ENCODE data around the gene PRKCH. TPM values are rescaled to one million over a fixed set of nuclear protein-coding genes. Genes with fewer than 3 reads are reported as not detected.

PRKCH gene
- total RNA-seq, 1 donor from 2014 or later: 0.30 TPM

- Mint-ChIP-seq H3K4me1 (peaks cover 5% of the 10 kb centered on the region), H3K27me3 (ENCODE audit: low read depth) (peaks cover 19% of the 10 kb centered on the region), H3K4me3 (no peak overlapping the region), H3K27ac (ENCODE audit: unreplicated experiment) (no peak overlapping the region), H3K9me3 (no peaks in the 10 kb centered on the region), H3K36me3 (ENCODE audit: low read depth) (no peaks in the 10 kb centered on the region)
- no peak for TF ChIP-seq CTCF (conservative IDR thresholded peaks at IDR 0.05)
- no peak for DNase-seq (ENCODE audit: low read depth, low spot score)
Observed at GRCh38 chr14:61396694-61397093, 75.3 kb downstream of the PRKCH start.

GRCh38 chr14:61397615-61398014, 76.2 kb downstream of the PRKCH start:
- no peak for TF ChIP-seq CTCF (conservative IDR thresholded peaks at IDR 0.05)
- no peak for DNase-seq (ENCODE audit: low read depth, low spot score)
- Mint-ChIP-seq H3K4me1 (peaks cover 5% of the 10 kb centered on the region), H3K4me3 (no peak overlapping the region), H3K9me3 (no peaks in the 10 kb centered on the region), H3K27ac (ENCODE audit: unreplicated experiment) (no peak overlapping the region), H3K27me3 (ENCODE audit: low read depth) (peaks cover 19% of the 10 kb centered on the region), H3K36me3 (ENCODE audit: low read depth) (no peaks in the 10 kb centered on the region)

DNA sequence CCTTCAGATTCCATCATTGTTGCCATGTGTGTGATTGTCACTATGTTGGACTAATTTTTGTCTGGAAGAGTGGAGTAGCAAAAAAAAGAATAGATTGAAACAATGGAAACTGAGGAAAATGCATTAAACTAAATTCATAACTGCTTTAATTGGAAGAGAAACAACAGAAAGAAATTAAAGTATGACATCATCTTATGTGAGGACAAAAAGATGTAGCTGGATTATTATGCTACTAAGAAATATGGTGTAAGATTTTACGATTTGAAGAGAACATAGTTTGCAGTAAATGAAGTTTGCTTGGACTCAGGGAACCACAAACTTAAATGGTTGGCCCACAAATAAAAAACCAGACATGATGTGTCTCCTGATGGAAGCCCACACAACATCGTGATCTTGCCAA, 76.8 kb downstream of the PRKCH start:
- no peaks in the 10 kb centered on the region for H3K4me1 Mint-ChIP-seq
- TF ChIP-seq CTCF (conservative IDR thresholded peaks at IDR 0.05): no peak
- no peak overlapping the region for H3K4me3 Mint-ChIP-seq
- no peaks in the 10 kb centered on the region for H3K36me3 Mint-ChIP-seq (ENCODE audit: low read depth)
- no peak for DNase-seq (ENCODE audit: low read depth, low spot score)
- peaks cover 19% of the 10 kb centered on the region for H3K27me3 Mint-ChIP-seq (ENCODE audit: low read depth)
- H3K9me3 Mint-ChIP-seq: no peaks in the 10 kb centered on the region
- H3K27ac Mint-ChIP-seq (ENCODE audit: unreplicated experiment): no peak overlapping the region

DNA sequence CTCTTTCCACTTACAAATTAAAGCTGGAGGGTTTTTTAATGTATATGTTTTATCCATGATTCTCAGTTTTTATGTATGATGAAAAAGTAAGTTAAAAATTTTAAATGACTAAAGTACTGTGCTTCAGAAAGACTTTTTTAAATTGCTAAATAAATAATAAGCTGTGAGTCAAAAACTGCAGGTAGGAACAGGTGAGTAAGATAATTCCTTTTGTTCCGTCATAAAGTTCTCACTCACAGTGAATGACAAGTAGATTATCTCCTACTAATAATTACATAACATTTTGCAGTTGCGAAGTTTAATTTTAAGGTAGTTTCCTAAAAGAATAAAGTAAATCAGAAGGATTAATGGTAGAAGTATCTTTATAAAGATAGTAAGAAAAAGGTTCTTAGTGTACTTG, 78.0 kb downstream of the PRKCH start:
- no peaks in the 10 kb centered on the region for H3K36me3 Mint-ChIP-seq (ENCODE audit: low read depth)
- no peak for TF ChIP-seq CTCF (conservative IDR thresholded peaks at IDR 0.05)
- no peaks in the 10 kb centered on the region for H3K9me3 Mint-ChIP-seq
- no peaks in the 10 kb centered on the region for H3K4me1 Mint-ChIP-seq
- H3K27ac Mint-ChIP-seq (ENCODE audit: unreplicated experiment): no peak overlapping the region
- peaks cover 19% of the 10 kb centered on the region for H3K27me3 Mint-ChIP-seq (ENCODE audit: low read depth)
- no peak for DNase-seq (ENCODE audit: low read depth, low spot score)
- no peak overlapping the region for H3K4me3 Mint-ChIP-seq

DNA sequence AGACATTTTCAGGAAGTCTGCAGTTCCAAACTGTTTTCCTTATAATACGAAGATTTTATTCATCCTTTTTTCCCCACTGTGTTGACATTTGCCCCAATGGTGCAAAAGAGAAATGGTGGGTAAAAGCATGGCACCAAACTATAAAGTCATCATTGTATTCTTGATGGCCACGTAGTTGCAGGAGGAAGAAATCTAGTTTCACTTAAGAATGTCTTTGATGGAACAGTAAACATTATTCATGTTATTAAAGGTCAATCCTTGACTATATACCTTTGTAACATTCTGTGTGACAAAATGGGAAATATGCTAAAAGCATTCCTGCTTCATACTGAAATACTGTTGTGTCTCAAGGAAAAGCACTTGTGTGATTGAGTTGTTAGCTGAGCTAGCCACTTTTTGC, 80.1 kb downstream of the PRKCH start:
- no peak for DNase-seq (ENCODE audit: low read depth, low spot score)
- Mint-ChIP-seq H3K27me3 (ENCODE audit: low read depth) (peaks cover 17% of the 10 kb centered on the region), H3K4me1 (peaks cover 6% of the 10 kb centered on the region), H3K9me3 (no peaks in the 10 kb centered on the region), H3K4me3 (no peak overlapping the region), H3K27ac (ENCODE audit: unreplicated experiment) (no peak overlapping the region), H3K36me3 (ENCODE audit: low read depth) (no peaks in the 10 kb centered on the region)
- no peak for TF ChIP-seq CTCF (conservative IDR thresholded peaks at IDR 0.05)

- peaks cover 15% of the 10 kb centered on the region for H3K27me3 Mint-ChIP-seq (ENCODE audit: low read depth)
- no peak for TF ChIP-seq CTCF (conservative IDR thresholded peaks at IDR 0.05)
- no peak for DNase-seq (ENCODE audit: low read depth, low spot score)
- H3K4me3 Mint-ChIP-seq: no peak overlapping the region
- H3K9me3 Mint-ChIP-seq: no peaks in the 10 kb centered on the region
- no peak overlapping the region for H3K27ac Mint-ChIP-seq (ENCODE audit: unreplicated experiment)
- peaks cover 6% of the 10 kb centered on the region for H3K4me1 Mint-ChIP-seq
- no peaks in the 10 kb centered on the region for H3K36me3 Mint-ChIP-seq (ENCODE audit: low read depth)
Observed at GRCh38 chr14:61403411-61403810, 82.0 kb downstream of the PRKCH start.
